ENCODE results near the gene OTOGL.

Gene OTOGL

DNA sequence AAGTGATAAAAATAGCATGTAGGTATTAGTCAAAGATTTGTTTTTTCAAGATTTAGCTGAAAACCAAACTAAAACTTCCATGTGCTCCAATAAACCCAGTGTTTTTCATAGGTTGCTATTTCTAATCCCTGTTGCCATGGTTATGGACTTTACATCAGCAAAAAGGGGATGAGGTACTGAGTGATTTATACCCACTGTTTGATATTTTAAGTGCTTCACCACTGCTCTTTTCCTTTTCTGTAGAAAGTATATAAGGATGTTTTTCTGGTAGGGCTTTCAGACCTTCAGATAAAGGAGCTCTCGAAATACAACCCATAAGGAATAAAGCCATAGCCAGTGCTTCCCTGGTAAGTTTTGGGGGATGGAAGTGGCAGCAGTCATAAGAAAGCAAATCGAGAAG is at the start of gene OTOGL:
OTOGL (plus strand) TSS at position 279 of the 400 bp plus-strand sequence. CDS start 109,895 bp downstream, outside the sequence.
- Histone ChIP-seq H2AFZ (ENCODE audit: low read length) (no peak within 1 kb of the TSS), H3K27me3 (replicated peaks; ENCODE audit: insufficient read depth, low read length) (no peaks in the 10 kb centered on the region), H3K27ac (ENCODE audit: low read length) (no peak within 1 kb of the TSS), H3K4me1 (ENCODE audit: low read length) (no peaks in the 10 kb centered on the region), H3K79me2 (ENCODE audit: low read length) (no peaks in the 10 kb centered on the region), H3K4me2 (ENCODE audit: low read depth, low read length) (no peak within 1 kb of the TSS), H3K9ac (ENCODE audit: low read length) (no peak within 1 kb of the TSS), H3K36me3 (replicated peaks; ENCODE audit: insufficient read depth, low read length) (no peaks in the 10 kb centered on the region), H4K20me1 (ENCODE audit: insufficient read depth, low read length) (no peaks in the 10 kb centered on the region), H3K9me2 (replicated peaks; ENCODE audit: insufficient read depth, low read length) (no peaks in the 10 kb centered on the region), H3F3A (ENCODE audit: insufficient read depth, low read length) (no peaks in the 10 kb centered on the region), H3K9me3 (replicated peaks; ENCODE audit: insufficient read depth, low read length) (no peaks in the 10 kb centered on the region), H3K4me3 (ENCODE audit: low read length) (no peak within 1 kb of the TSS)
- DNase-seq: no peak
- TF ChIP-seq, protein P1, sequence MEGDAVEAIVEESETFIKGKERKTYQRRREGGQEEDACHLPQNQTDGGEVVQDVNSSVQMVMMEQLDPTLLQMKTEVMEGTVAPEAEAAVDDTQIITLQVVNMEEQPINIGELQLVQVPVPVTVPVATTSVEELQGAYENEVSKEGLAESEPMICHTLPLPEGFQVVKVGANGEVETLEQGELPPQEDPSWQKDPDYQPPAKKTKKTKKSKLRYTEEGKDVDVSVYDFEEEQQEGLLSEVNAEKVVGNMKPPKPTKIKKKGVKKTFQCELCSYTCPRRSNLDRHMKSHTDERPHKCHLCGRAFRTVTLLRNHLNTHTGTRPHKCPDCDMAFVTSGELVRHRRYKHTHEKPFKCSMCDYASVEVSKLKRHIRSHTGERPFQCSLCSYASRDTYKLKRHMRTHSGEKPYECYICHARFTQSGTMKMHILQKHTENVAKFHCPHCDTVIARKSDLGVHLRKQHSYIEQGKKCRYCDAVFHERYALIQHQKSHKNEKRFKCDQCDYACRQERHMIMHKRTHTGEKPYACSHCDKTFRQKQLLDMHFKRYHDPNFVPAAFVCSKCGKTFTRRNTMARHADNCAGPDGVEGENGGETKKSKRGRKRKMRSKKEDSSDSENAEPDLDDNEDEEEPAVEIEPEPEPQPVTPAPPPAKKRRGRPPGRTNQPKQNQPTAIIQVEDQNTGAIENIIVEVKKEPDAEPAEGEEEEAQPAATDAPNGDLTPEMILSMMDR (IDR thresholded peaks at IDR 0.05; ENCODE audit: low read length): no peak
- no peak for TF ChIP-seq EZH2phosphoT487 (IDR thresholded peaks at IDR 0.05; ENCODE audit: low read length)
- TF ChIP-seq EZH2 (optimal IDR thresholded peaks at IDR 0.05; ENCODE audit: low read depth, low read length): no peak

DNA sequence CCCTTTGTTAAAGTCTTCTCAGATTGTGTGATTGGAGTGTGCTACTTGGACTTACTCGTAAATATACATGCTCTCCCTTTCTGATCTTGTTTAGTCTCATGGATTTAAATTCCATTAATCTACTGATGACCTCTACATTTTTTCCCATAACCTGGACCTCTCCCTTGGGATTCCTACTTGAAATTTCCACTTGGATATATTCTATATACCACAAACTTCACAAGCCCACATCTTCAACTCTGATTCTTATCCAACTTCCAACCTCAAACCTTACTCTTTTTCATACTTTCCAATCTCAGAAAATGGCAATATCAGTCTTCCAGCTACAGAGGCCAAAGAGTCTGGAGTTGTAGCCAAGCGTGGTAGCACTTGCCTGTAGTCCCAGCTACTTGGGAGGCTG is 49.1 kb upstream of the OTOGL start:
- Histone ChIP-seq H3K4me1 (ENCODE audit: low read length) (no peaks in the 10 kb centered on the region), H4K20me1 (ENCODE audit: insufficient read depth, low read length) (no peaks in the 10 kb centered on the region), H3K27me3 (replicated peaks; ENCODE audit: insufficient read depth, low read length) (no peaks in the 10 kb centered on the region), H3K79me2 (ENCODE audit: low read length) (no peaks in the 10 kb centered on the region), H3K4me2 (ENCODE audit: low read depth, low read length) (no peak overlapping the region), H3K36me3 (replicated peaks; ENCODE audit: insufficient read depth, low read length) (no peaks in the 10 kb centered on the region), H3K9ac (ENCODE audit: low read length) (no peak overlapping the region), H3F3A (ENCODE audit: insufficient read depth, low read length) (no peaks in the 10 kb centered on the region), H2AFZ (ENCODE audit: low read length) (no peak overlapping the region), H3K27ac (ENCODE audit: low read length) (no peak overlapping the region), H3K9me3 (replicated peaks; ENCODE audit: insufficient read depth, low read length) (no peaks in the 10 kb centered on the region), H3K4me3 (ENCODE audit: low read length) (no peak overlapping the region), H3K9me2 (replicated peaks; ENCODE audit: insufficient read depth, low read length) (no peaks in the 10 kb centered on the region)
- no peak for DNase-seq
- TF ChIP-seq, protein P1 (IDR thresholded peaks at IDR 0.05; ENCODE audit: low read length): no peak
- TF ChIP-seq EZH2phosphoT487 (IDR thresholded peaks at IDR 0.05; ENCODE audit: low read length): no peak
- no peak for TF ChIP-seq EZH2 (optimal IDR thresholded peaks at IDR 0.05; ENCODE audit: low read depth, low read length)

- H3K27me3 ChIP-seq (replicated peaks; ENCODE audit: insufficient read depth, low read length): no peaks in the 10 kb centered on the region
- TF ChIP-seq EZH2 (optimal IDR thresholded peaks at IDR 0.05; ENCODE audit: low read depth, low read length): no peak
- no peak for TF ChIP-seq EZH2phosphoT487 (IDR thresholded peaks at IDR 0.05; ENCODE audit: low read length)
- TF ChIP-seq, protein P1 (IDR thresholded peaks at IDR 0.05; ENCODE audit: low read length): no peak
- no peaks in the 10 kb centered on the region for H3K4me1 ChIP-seq (ENCODE audit: low read length)
- H3K9ac ChIP-seq (ENCODE audit: low read length): no peak overlapping the region
- no peaks in the 10 kb centered on the region for H3F3A ChIP-seq (ENCODE audit: insufficient read depth, low read length)
- no peak overlapping the region for H3K4me3 ChIP-seq (ENCODE audit: low read length)
- no peaks in the 10 kb centered on the region for H3K9me2 ChIP-seq (replicated peaks; ENCODE audit: insufficient read depth, low read length)
- no peaks in the 10 kb centered on the region for H3K79me2 ChIP-seq (ENCODE audit: low read length)
- H3K27ac ChIP-seq (ENCODE audit: low read length): no peak overlapping the region
- no peak for DNase-seq
- H3K4me2 ChIP-seq (ENCODE audit: low read depth, low read length): no peak overlapping the region
- H3K36me3 ChIP-seq (replicated peaks; ENCODE audit: insufficient read depth, low read length): no peaks in the 10 kb centered on the region
- no peaks in the 10 kb centered on the region for H4K20me1 ChIP-seq (ENCODE audit: insufficient read depth, low read length)
- no peak overlapping the region for H2AFZ ChIP-seq (ENCODE audit: low read length)
- no peaks in the 10 kb centered on the region for H3K9me3 ChIP-seq (replicated peaks; ENCODE audit: insufficient read depth, low read length)
Measured at GRCh38 chr12:80053051-80053790, 46.1 kb upstream of the OTOGL start.

Data from MM.1S (cell line).